ENCODE data around the gene TMIGD2.

GRCh38 chr19:4284974-4285373, 17.2 kb downstream of the TMIGD2 start:
- TF ChIP-seq, protein P1, sequence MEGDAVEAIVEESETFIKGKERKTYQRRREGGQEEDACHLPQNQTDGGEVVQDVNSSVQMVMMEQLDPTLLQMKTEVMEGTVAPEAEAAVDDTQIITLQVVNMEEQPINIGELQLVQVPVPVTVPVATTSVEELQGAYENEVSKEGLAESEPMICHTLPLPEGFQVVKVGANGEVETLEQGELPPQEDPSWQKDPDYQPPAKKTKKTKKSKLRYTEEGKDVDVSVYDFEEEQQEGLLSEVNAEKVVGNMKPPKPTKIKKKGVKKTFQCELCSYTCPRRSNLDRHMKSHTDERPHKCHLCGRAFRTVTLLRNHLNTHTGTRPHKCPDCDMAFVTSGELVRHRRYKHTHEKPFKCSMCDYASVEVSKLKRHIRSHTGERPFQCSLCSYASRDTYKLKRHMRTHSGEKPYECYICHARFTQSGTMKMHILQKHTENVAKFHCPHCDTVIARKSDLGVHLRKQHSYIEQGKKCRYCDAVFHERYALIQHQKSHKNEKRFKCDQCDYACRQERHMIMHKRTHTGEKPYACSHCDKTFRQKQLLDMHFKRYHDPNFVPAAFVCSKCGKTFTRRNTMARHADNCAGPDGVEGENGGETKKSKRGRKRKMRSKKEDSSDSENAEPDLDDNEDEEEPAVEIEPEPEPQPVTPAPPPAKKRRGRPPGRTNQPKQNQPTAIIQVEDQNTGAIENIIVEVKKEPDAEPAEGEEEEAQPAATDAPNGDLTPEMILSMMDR (IDR thresholded peaks at IDR 0.05; ENCODE audit: low read length), result no peak
- no peak for TF ChIP-seq EZH2 (IDR thresholded peaks at IDR 0.05; ENCODE audit: borderline replicate concordance, low read length)

All from OCI-LY1 (cell line).